GM23248 (cell line): ENCODE data around the gene DSTYK. TPM values are rescaled to one million over a fixed set of nuclear protein-coding genes. Genes with fewer than 3 reads are reported as not detected.

Experiments used
- DNase-seq: peaks from one replicate; pipeline ENCODE4 v3.0.0-alpha.2; 2015
- H2AFZ ChIP-seq: fragments of 200-600 bp; sonication (generic); 2 replicates; pipeline ENCODE4 v1.6.1; 2016; ENCODE audit warnings: antibody characterized with exemption
- H3F3A ChIP-seq: fragments of 200-600 bp; sonication (generic); 2 replicates; pipeline ENCODE4 v1.6.1; 2016; ENCODE audit warnings: mild to moderate bottlenecking, antibody characterized with exemption, mixed run types; ENCODE audit not compliant: insufficient read depth
- H3K27ac ChIP-seq: fragments of 200-600 bp; sonication (generic); 2 replicates; pipeline ENCODE4 v1.5.1; 2016; ENCODE audit warnings: mild to moderate bottlenecking
- H3K27me3 ChIP-seq: fragments of 200-600 bp; sonication (generic); replicated peaks from 2 replicates; pipeline ENCODE4 v1.6.1; 2016; ENCODE audit warnings: mild to moderate bottlenecking; ENCODE audit not compliant: insufficient read depth
- H3K36me3 ChIP-seq: fragments of 200-600 bp; sonication (generic); 2 replicates; pipeline ENCODE4 v1.6.1; 2016; ENCODE audit warnings: low read depth, mild to moderate bottlenecking
- H3K4me1 ChIP-seq: fragments of 200-600 bp; sonication (generic); 2 replicates; pipeline ENCODE4 v1.6.1; 2016; ENCODE audit warnings: mild to moderate bottlenecking; ENCODE audit not compliant: insufficient read depth
- H3K4me2 ChIP-seq: fragments of 200-600 bp; sonication (generic); one replicate; pipeline ENCODE4 v1.6.1; 2016; ENCODE audit warnings: mild to moderate bottlenecking; ENCODE audit not compliant: unreplicated experiment
- H3K4me3 ChIP-seq: fragments of 200-600 bp; sonication (generic); 2 replicates; pipeline ENCODE4 v1.5.1; 2016; ENCODE audit warnings: mild to moderate bottlenecking
- H3K79me2 ChIP-seq: fragments of 200-600 bp; sonication (generic); 2 replicates; pipeline ENCODE4 v1.6.1; 2016; ENCODE audit warnings: mild to moderate bottlenecking; ENCODE audit not compliant: insufficient read depth
- H3K9ac ChIP-seq: fragments of 200-600 bp; sonication (generic); 2 replicates; pipeline ENCODE4 v1.6.1; 2016; ENCODE audit warnings: mild to moderate bottlenecking
- H3K9me2 ChIP-seq: fragments of 200-600 bp; sonication (generic); 2 replicates; pipeline ENCODE4 v1.6.1; 2016; ENCODE audit warnings: mixed run types, mild to moderate bottlenecking, moderate library complexity; ENCODE audit not compliant: insufficient read depth
- H3K9me3 ChIP-seq: fragments of 200-600 bp; sonication (generic); one replicate; pipeline ENCODE4 v1.6.1; 2017; ENCODE audit warnings: low read depth
- H4K20me1 ChIP-seq: fragments of 200-600 bp; sonication (generic); 2 replicates; pipeline ENCODE4 v1.6.0; 2016; ENCODE audit not compliant: insufficient read depth
- EZH2 ChIP-seq: fragments of 200-600 bp; sonication (generic); IDR thresholded peaks from 2 replicates; pipeline ENCODE4 v1.6.1; 2018; ENCODE audit warnings: antibody characterized with exemption, mild to moderate bottlenecking; ENCODE audit not compliant: insufficient read depth, poor library complexity, severe bottlenecking
- EZH2phosphoT487 ChIP-seq: fragments of 200-600 bp; sonication (generic); IDR thresholded peaks from 2 replicates; pipeline ENCODE4 v1.6.1; 2018; ENCODE audit warnings: antibody characterized with exemption, moderate library complexity, mild to moderate bottlenecking, low read depth; ENCODE audit not compliant: insufficient read depth
- WGBS, 2 experiments: methylation state at CpG; one replicate each; pipeline ENCODE4 v1.1.6; 2015 to 2017; ENCODE audit warnings: low lambda C conversion rate in 2 of 2, low coverage in 1 of 2; ENCODE audit errors: missing lambda C conversion rate in 2 of 2; 5-methylcytosine and 5-hydroxymethylcytosine counted together
- in situ Hi-C: fragments of 300-500 bp; cut with MboI; formaldehyde crosslinking; loops from 2 replicates; pipeline ENCODE4 v1.15.0; 2020
- polyA plus RNA-seq: library from polyadenylated mRNA; unstranded; fragments of >200 nt; fragmentation: Nextera tagmentation; extraction: Ambion mirVana; gene quantifications from 2 replicates; pipeline ENCODE4 v1.2.1, GENCODE V29; 2016
- total RNA-seq: library from RNA; depleted of rRNA; stranded (reverse); fragments of >200 nt; shearing (Covaris generic); gene quantifications from 2 replicates; pipeline ENCODE4 v1.2.3, GENCODE V29; 2014

The DSTYK gene
- total and polyA plus RNA-seq, 2 experiments from 2014 or later: 9.8 to 12.1 TPM

DNA sequence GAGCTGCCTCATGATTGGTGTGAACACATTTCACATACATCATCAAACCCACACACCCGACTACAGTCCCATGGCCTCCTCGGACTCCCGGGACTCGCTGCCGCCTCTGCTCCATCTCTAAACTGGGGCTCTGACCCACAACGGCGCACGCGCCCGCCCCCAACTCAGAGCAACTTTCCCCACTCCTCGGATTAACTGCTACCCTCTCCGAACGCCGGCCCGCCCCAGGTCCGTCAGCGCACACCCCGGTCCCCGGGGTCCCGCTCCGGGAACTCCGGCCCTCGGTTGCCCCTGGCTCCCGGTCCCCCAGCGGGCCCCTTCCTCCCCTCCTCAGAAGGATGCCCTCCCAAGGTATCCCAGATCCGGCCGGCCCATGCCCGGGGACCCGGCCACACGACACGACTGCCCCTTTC, 740 bp downstream of the DSTYK start:
- Histone ChIP-seq H3K4me2 (peak overlapping the region; percentile 96), H3K27ac (peak overlapping the region; percentile 92), H4K20me1 (no peaks in the 10 kb centered on the region), H3K36me3 (no peaks in the 10 kb centered on the region), H3K4me1 (no peaks in the 10 kb centered on the region), H3K9me3 (no peaks in the 10 kb centered on the region), H3F3A (no peaks in the 10 kb centered on the region), H3K79me2 (peaks cover 55% of the 10 kb centered on the region), H3K27me3 (no peaks in the 10 kb centered on the region), H3K9me2 (no peaks in the 10 kb centered on the region), H2AFZ (peak overlapping the region; percentile 96), H3K4me3 (peak overlapping the region; percentile 93), H3K9ac (peak overlapping the region; percentile 97)
- 1 to 2% methylated on average over 25 to 31 of the region's 31 CpGs for whole genome bisulfite sequencing, 2 experiments
- peak; percentile 67 for DNase-seq
- in situ Hi-C loops: no loop called here
- TF ChIP-seq EZH2 (no peak), EZH2phosphoT487 (no peak)

DNA sequence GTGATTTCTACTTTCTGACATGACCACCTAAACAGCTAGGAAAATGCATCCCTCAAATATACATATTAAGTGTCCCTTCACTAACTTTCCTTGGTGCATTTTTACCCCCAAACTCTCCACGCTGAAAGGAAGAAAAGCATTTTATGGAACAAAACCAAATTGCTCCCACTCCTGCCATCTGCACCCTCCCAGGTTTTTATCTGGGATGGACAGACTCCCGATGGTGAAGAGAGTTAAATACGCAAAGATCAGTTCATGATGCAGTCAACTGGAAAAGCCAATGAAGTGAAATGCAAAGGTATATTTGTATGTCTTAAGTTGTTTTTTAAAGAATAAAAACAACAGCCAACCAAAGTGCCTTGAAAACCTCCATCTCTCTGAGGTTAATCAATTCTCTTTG, 2.7 kb downstream of the DSTYK start:
- no peak overlapping the region for H2AFZ ChIP-seq
- DNase-seq: no peak
- in situ Hi-C loops: no loop called here
- 82 to 85% methylated on average over 3 of the region's 3 CpGs for WGBS, 2 experiments
- no peaks in the 10 kb centered on the region for H4K20me1 ChIP-seq
- peaks cover 74% of the 10 kb centered on the region for H3K79me2 ChIP-seq
- no peaks in the 10 kb centered on the region for H3K9me2 ChIP-seq
- no peak overlapping the region for H3K4me3 ChIP-seq
- H3K4me1 ChIP-seq: peaks cover 11% of the 10 kb centered on the region
- peaks cover 10% of the 10 kb centered on the region; the same call in 1 of the 2 replicates for H3F3A ChIP-seq
- H3K27ac ChIP-seq: no peak overlapping the region
- TF ChIP-seq EZH2 (no peak), EZH2phosphoT487 (no peak)
- H3K9me3 ChIP-seq: no peaks in the 10 kb centered on the region
- H3K36me3 ChIP-seq: no peaks in the 10 kb centered on the region
- no peaks in the 10 kb centered on the region for H3K27me3 ChIP-seq
- no peak overlapping the region for H3K9ac ChIP-seq
- no peak overlapping the region for H3K4me2 ChIP-seq

DNA sequence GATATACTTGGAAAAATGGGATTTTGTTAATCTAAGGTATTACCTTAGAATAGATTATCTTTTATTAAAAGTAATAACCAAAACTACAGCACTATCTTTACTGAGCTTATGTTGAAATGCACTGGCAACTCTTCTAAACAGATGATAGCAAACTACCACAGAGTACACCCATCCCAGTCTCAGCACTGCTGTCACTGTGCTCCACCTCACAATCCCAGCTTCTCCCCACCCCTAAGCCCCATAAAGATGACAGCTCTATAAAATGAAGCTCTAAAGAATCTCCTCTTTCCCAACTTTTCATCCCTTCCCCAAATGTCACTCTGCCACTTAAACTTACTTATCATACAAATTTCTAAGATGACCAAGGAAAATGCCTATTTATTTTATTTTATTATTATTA, 6.4 kb downstream of the DSTYK start:
- in situ Hi-C loops: no loop called here
- peaks cover 14% of the 10 kb centered on the region for H3K4me1 ChIP-seq
- H3K9ac ChIP-seq: 0 out of 2 replicates have a peak overlapping the region, but pooled peaks have one; percentile 46
- H3K9me3 ChIP-seq: no peaks in the 10 kb centered on the region
- H3K27ac ChIP-seq: peak overlapping the region; percentile 62
- H3K9me2 ChIP-seq: no peaks in the 10 kb centered on the region
- TF ChIP-seq EZH2: no peak
- no peak for TF ChIP-seq EZH2phosphoT487
- peaks cover 10% of the 10 kb centered on the region; the same call in 1 of the 2 replicates for H3F3A ChIP-seq
- H3K27me3 ChIP-seq: no peaks in the 10 kb centered on the region
- peak; percentile 23 for DNase-seq
- no peaks in the 10 kb centered on the region for H4K20me1 ChIP-seq
- H3K4me2 ChIP-seq: no peak overlapping the region
- H3K4me3 ChIP-seq: no peak overlapping the region
- H2AFZ ChIP-seq: no peak overlapping the region
- no peaks in the 10 kb centered on the region for H3K36me3 ChIP-seq
- peaks cover 98% of the 10 kb centered on the region for H3K79me2 ChIP-seq

DNA sequence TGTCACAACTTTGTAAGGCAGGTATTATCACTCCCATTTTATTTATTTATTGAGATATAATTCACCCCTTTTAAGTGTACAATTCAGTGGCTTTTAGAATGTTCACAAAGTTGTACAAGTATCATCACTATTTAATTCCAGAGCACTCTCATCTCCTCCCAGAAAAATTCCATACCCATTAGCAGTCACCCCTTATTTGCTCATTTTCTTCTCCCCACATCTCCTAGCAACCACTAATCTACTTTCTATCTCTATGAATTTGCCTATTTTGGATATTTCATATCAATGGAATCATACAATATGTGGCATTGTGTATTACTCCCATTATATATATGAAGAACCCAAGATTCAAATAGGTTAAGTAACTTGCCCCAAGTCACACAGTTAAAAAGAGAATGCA, 7.0 kb downstream of the DSTYK start:
- in situ Hi-C loops: no loop called here
- no peak overlapping the region for H3K4me3 ChIP-seq

DNA sequence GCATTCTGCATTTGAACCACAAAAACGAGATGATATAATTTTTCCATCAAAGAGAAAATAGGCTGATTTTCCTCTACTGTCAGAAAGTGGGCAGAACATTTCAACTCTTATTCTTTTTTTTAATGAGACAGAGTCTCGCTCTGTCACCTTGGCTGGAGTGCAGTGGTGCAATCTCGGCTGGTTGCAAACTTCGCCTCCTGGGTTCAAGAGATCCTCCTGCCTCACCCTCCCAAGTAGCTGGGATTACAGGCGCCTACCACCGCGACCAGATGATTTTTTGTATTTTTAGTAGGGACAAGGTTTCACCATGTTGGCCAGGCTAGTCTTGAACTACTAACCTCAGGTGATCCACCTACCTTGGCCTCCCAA, 11.6 kb downstream of the DSTYK start:
- Histone ChIP-seq H2AFZ (no peak overlapping the region), H3K27me3 (no peaks in the 10 kb centered on the region), H3K9me2 (no peaks in the 10 kb centered on the region), H3K36me3 (no peaks in the 10 kb centered on the region), H3K9me3 (no peaks in the 10 kb centered on the region), H3F3A (peaks cover 20% of the 10 kb centered on the region), H3K79me2 (peaks cover 98% of the 10 kb centered on the region), H3K4me3 (no peak overlapping the region), H4K20me1 (peaks cover 4% of the 10 kb centered on the region; the same call in 1 of the 2 replicates), H3K9ac (no peak overlapping the region), H3K4me1 (peaks cover 28% of the 10 kb centered on the region), H3K27ac (peak overlapping the region; percentile 72), H3K4me2 (no peak overlapping the region)
- TF ChIP-seq EZH2phosphoT487 (no peak), EZH2 (no peak)
- WGBS, 2 experiments: 89 to 93% methylated on average over 7 of the region's 7 CpGs
- in situ Hi-C loops: no loop called here
- DNase-seq: no peak

More for the DNA sequence above, 7.0 kb downstream of the DSTYK start:
- peaks cover 98% of the 10 kb centered on the region for H3K79me2 ChIP-seq
- TF ChIP-seq EZH2phosphoT487 (no peak), EZH2 (no peak)
- peak; percentile 48 for DNase-seq
- H3K27ac ChIP-seq: peak overlapping the region; percentile 62
- H3K36me3 ChIP-seq: no peaks in the 10 kb centered on the region
- H4K20me1 ChIP-seq: no peaks in the 10 kb centered on the region
- H3K9ac ChIP-seq: peak overlapping the region; percentile 46
- H3K4me2 ChIP-seq: peak overlapping the region; percentile 35
- no peaks in the 10 kb centered on the region for H3K9me3 ChIP-seq
- H3K27me3 ChIP-seq: no peaks in the 10 kb centered on the region
- no peaks in the 10 kb centered on the region for H3K9me2 ChIP-seq
- peaks cover 13% of the 10 kb centered on the region; the same call in 1 of the 2 replicates for H3F3A ChIP-seq
- H3K4me1 ChIP-seq: peaks cover 17% of the 10 kb centered on the region
- no peak overlapping the region for H2AFZ ChIP-seq
